MCF 10A (cell line): ENCODE results near the gene MAGI3. TPM values are rescaled to one million over a fixed set of nuclear protein-coding genes. Genes with fewer than 3 reads are reported as not detected.

Source experiments
- BruUV-seq: library from RNA; stranded (reverse); fragments of 400-500 nt; replicated peaks from 2 replicates; lab custom pipeline; 2021; lab: Mats Ljungman, UMichigan
- CTCF ChIA-PET: fragments of 300-600 bp; sonication (Branson Sonifier 250); formaldehyde crosslinking; extraction: SDS; loops from one replicate; lab custom pipeline; 2021; ENCODE audit warnings: antibody characterized with exemption, inconsistent platforms; lab: Yijun Ruan, JAX
- POLR2A ChIA-PET: fragments of 300-600, 350-650 bp; sonication (Branson Sonifier 250); formaldehyde crosslinking; extraction: SDS; loops from one replicate; lab custom pipeline; 2020; ENCODE audit warnings: antibody characterized with exemption, inconsistent platforms; lab: Yijun Ruan, JAX
- DNase-seq: peaks from one replicate; pipeline ENCODE4 v3.0.0-alpha.2; 2018; ENCODE audit not compliant: unreplicated experiment
- H3K27ac Mint-ChIP-seq: one replicate; pipeline ENCODE4 v1.8.0; 2022; ENCODE audit warnings: mild to moderate bottlenecking, low read depth, mixed read lengths; ENCODE audit not compliant: unreplicated experiment
- H3K27me3 Mint-ChIP-seq: one replicate; pipeline ENCODE4 v1.8.0; 2022; ENCODE audit warnings: mixed read lengths; ENCODE audit not compliant: insufficient read depth, unreplicated experiment
- H3K36me3 Mint-ChIP-seq: one replicate; pipeline ENCODE4 v1.8.0; 2022; ENCODE audit warnings: mild to moderate bottlenecking, moderate library complexity, mixed read lengths; ENCODE audit not compliant: insufficient read depth, unreplicated experiment
- H3K4me1 Mint-ChIP-seq: one replicate; pipeline ENCODE4 v1.8.0; 2022; ENCODE audit warnings: mixed read lengths; ENCODE audit not compliant: insufficient read depth, unreplicated experiment
- H3K4me3 Mint-ChIP-seq: one replicate; pipeline ENCODE4 v1.8.0; 2022; ENCODE audit warnings: mild to moderate bottlenecking, moderate library complexity, mixed read lengths; ENCODE audit not compliant: unreplicated experiment
- H3K9me3 Mint-ChIP-seq: one replicate; pipeline ENCODE4 v1.8.0; 2022; ENCODE audit warnings: mixed read lengths; ENCODE audit not compliant: unreplicated experiment
- intact Hi-C: fragments of 100-400 bp; cut with micrococcal nuclease; formaldehyde crosslinking; loops from 2 replicates; pipeline ENCODE4 v1.14.1; 2022
- total RNA-seq: library from RNA; stranded (reverse); gene quantifications from 2 replicates; pipeline ENCODE4 v1.2.3, GENCODE V29; 2022
- TF ChIP-seq, protein P1 (sequence below): fragments of 200-600 bp; IDR thresholded peaks from one replicate; pipeline ENCODE4 v1.8.0; 2022; ENCODE audit warnings: antibody characterized with exemption, mild to moderate bottlenecking; ENCODE audit not compliant: unreplicated experiment

MAGI3 gene
- total RNA-seq, 1 experiment from 2014 or later, result 14.3 TPM

DNA sequence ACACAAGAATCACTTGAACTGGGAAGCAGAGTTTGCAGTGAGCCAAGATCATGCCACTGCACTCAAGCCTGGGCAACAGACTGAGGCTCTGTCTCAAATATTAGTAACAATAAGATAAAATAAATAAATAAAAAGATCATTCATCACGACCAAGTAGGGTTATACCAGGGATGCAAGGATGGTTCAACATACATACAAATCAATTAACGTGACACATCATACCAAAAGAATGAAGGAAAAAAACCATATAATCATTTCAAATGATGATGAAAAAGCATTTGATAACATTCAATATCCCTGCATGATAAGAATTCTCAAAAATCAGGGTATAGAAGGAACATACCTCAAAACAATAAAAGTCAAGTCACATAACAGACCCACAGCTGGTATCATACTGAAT, 330.7 kb downstream of the MAGI3 start:
- intact Hi-C loops, result no loop called here
- TF ChIP-seq, protein P1, sequence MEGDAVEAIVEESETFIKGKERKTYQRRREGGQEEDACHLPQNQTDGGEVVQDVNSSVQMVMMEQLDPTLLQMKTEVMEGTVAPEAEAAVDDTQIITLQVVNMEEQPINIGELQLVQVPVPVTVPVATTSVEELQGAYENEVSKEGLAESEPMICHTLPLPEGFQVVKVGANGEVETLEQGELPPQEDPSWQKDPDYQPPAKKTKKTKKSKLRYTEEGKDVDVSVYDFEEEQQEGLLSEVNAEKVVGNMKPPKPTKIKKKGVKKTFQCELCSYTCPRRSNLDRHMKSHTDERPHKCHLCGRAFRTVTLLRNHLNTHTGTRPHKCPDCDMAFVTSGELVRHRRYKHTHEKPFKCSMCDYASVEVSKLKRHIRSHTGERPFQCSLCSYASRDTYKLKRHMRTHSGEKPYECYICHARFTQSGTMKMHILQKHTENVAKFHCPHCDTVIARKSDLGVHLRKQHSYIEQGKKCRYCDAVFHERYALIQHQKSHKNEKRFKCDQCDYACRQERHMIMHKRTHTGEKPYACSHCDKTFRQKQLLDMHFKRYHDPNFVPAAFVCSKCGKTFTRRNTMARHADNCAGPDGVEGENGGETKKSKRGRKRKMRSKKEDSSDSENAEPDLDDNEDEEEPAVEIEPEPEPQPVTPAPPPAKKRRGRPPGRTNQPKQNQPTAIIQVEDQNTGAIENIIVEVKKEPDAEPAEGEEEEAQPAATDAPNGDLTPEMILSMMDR, result no peak
- H3K9me3 Mint-ChIP-seq, result peaks cover 10% of the 10 kb centered on the region
- no peak overlapping the region for H3K27ac Mint-ChIP-seq
- no peak for DNase-seq
- no TSS peak for BruUV-seq
- no peak overlapping the region for H3K4me3 Mint-ChIP-seq
- ChIA-PET CTCF (no interaction called here), POLR2A (interaction anchor here (0.6 kb wide), 2 partner anchors 9 to 38 kb away, joined by 3 to 5 read pairs; partner anchors contain the start of gene PHTF1)
- peaks cover 12% of the 10 kb centered on the region for H3K36me3 Mint-ChIP-seq
- no peaks in the 10 kb centered on the region for H3K4me1 Mint-ChIP-seq
- no peaks in the 10 kb centered on the region for H3K27me3 Mint-ChIP-seq

DNA sequence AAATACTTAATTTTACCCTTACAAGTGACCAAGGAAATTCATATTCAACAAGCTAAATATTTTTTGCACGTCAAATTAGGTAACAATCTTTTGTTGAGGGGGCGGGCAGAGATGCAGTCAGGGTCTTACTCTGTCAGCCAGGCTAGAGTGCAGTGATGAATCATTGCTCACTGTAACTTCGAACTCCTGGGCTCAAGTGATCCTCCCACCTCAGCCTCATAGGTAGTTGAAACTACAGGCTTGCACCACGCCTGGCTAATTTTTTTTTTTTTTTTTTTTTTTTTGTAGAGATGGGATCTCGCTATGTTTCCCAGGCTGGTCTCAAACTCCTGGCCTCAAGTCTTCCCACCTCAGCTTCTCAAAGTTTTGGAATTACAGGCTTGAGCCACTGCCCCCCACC, 342.5 kb downstream of the MAGI3 start:
- no peaks in the 10 kb centered on the region for H3K27me3 Mint-ChIP-seq
- peaks cover 7% of the 10 kb centered on the region for H3K36me3 Mint-ChIP-seq
- no peaks in the 10 kb centered on the region for H3K9me3 Mint-ChIP-seq
- TF ChIP-seq, protein P1, result no peak
- BruUV-seq, result no TSS peak
- intact Hi-C loops, result no loop called here
- no peak for DNase-seq
- ChIA-PET CTCF (no interaction called here), POLR2A (no interaction called here)
- H3K4me3 Mint-ChIP-seq, result no peak overlapping the region
- H3K4me1 Mint-ChIP-seq, result no peaks in the 10 kb centered on the region
- no peak overlapping the region for H3K27ac Mint-ChIP-seq

DNA sequence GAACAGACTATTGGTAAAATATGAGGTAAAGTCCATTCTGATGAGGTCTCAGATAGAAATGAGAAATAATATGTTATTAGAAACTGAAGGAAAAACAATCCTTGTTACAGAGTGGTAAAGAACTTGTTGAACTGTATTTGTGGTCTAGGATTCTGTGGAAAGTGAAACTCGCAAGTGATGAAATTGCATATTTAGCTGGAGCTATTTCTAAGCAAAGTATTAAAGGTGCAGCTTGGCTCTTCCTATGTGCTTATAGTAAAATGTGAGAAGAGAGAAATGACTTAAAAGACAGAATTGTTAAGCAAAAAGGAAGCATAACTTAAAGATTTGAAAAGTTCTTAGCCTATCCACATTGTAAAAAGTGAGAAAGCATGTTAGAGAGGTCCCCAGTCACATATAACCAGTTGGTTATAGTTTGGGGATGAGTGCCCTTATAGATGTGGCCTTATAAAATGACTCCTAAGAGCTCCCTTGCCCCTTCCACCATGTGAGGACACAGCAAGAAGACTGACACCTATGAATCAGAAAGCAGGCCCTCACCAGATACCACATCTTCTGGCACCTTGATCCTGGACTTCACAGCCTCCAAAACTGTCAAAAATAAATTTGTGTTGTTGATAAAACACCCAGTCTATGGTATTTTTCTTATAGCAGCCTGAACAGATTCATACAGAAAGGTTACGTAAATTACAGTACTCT, 344.2 kb downstream of the MAGI3 start:
- H3K4me3 Mint-ChIP-seq, result no peak overlapping the region
- H3K36me3 Mint-ChIP-seq, result no peaks in the 10 kb centered on the region
- CTCF ChIA-PET, result interaction anchor here (1.2 kb wide), 1 partner anchor 15 kb away, joined by 5 read pairs; no protein-coding TSS in a partner anchor
- H3K27me3 Mint-ChIP-seq, result no peaks in the 10 kb centered on the region
- no peak overlapping the region for H3K27ac Mint-ChIP-seq
- TF ChIP-seq, protein P1, result no peak
- DNase-seq, result no peak
- POLR2A ChIA-PET, result interaction anchor here (0.6 kb wide), 2 partner anchors 28 to 410 kb away, joined by 3 read pairs; no protein-coding TSS in a partner anchor
- intact Hi-C loops, result no loop called here
- no peaks in the 10 kb centered on the region for H3K4me1 Mint-ChIP-seq
- H3K9me3 Mint-ChIP-seq, result no peaks in the 10 kb centered on the region
- no TSS peak for BruUV-seq
